GM20000 (cell line): Measurements from ENCODE around the gene TSPO.

Experiments used
- DNase-seq: peaks from one replicate; pipeline ENCODE4 v3.0.0; 2012; ENCODE audit warnings: low spot score
- TF ChIP-seq, protein P1 (sequence below): IDR thresholded peaks from 2 replicates; pipeline ENCODE4 v1.5.1; 2012; ENCODE audit warnings: mild to moderate bottlenecking, control low read depth; ENCODE audit errors: extremely low read depth, missing control alignments

The TSPO gene

DNA sequence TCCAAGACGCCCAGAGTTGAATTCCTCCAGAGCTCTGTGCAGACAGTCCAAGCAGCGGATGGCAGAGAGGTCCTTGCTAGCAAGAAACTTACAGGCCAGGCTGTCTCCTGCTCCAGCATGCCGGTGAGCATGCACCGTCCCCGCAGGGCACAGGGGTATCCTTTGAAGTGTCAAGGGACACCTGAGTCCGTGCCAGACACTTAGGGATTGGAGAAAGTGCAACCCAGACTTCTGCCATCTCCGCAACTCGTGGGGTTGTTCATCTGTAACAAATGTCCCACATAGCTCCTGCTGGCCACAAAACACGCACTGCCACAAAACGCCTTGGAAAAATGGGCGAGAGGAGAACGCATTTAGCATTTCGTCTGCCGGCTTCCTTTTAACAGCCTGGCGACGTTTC, 13.3 kb downstream of the TSPO start:
- no peak for DNase-seq
- TF ChIP-seq, protein P1, sequence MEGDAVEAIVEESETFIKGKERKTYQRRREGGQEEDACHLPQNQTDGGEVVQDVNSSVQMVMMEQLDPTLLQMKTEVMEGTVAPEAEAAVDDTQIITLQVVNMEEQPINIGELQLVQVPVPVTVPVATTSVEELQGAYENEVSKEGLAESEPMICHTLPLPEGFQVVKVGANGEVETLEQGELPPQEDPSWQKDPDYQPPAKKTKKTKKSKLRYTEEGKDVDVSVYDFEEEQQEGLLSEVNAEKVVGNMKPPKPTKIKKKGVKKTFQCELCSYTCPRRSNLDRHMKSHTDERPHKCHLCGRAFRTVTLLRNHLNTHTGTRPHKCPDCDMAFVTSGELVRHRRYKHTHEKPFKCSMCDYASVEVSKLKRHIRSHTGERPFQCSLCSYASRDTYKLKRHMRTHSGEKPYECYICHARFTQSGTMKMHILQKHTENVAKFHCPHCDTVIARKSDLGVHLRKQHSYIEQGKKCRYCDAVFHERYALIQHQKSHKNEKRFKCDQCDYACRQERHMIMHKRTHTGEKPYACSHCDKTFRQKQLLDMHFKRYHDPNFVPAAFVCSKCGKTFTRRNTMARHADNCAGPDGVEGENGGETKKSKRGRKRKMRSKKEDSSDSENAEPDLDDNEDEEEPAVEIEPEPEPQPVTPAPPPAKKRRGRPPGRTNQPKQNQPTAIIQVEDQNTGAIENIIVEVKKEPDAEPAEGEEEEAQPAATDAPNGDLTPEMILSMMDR, result no peak

DNA sequence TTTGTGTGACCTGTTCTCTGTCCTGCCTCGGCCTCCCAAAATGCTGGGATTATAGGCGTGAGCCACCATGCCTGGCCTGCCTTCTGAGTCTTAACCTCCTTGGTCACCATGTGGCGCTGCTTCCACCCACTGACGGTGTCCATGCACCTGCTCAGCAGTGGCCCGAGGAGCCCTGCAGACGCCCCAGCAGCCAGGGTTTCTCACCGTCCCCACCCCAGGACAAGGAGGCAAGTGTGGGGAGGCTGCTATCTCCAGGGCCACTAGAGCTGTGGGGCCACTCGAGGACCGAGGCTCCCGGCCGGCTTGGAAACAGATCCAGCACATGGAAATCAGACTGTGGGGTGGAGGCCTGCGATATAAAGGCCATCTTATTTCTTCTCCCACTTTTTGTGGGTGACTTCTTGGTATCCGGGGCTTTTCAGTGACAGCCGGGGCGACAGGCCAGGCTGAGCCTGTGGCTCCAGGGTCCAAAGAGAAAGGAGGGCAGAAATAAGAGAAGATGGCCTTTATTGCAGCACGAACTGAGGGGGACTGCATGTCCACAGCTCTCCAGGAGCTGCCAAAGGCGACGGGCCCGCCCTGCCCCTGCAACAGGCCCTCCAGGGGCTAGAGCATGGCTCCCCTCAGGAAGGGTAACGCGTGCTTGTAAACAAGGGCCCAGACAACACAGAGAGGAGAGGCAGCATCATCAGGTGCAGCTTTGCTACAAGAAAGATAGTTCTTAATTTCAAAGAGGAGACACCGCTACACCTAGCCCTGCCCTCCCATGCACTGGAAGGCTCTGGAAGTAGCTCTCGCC, 15.0 kb downstream of the TSPO start:
- no peak for DNase-seq
- TF ChIP-seq, protein P1, result no peak

DNA sequence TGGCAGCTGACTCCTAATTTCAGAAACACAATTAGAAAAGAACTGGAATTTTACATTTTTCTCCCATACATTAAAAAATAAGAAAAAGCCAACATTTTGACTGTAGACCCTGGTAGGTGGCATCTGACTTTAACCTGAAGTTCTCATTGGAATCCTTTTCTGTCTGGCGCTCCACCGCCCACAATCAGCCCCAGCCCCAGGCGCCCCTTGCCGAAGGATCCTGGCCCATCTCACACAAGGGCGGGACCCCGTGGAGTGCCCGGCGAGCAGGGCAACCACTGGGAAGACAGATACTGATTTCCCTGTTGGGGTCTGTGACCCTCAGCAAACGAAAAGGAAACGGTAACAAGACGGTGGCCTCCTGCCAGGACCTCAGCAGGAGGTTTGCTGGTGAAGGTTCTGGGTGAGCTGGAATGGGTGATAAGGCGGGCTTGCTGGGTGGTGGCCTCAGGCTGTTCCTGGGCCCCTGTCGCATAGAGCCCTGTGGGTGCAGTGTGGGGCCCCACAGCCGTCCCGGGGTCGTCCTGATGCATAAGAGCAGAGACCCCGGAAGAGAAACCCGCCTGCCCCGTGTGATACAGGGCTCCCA, 15.7 kb downstream of the TSPO start:
- TF ChIP-seq, protein P1, result no peak
- no peak for DNase-seq

DNA sequence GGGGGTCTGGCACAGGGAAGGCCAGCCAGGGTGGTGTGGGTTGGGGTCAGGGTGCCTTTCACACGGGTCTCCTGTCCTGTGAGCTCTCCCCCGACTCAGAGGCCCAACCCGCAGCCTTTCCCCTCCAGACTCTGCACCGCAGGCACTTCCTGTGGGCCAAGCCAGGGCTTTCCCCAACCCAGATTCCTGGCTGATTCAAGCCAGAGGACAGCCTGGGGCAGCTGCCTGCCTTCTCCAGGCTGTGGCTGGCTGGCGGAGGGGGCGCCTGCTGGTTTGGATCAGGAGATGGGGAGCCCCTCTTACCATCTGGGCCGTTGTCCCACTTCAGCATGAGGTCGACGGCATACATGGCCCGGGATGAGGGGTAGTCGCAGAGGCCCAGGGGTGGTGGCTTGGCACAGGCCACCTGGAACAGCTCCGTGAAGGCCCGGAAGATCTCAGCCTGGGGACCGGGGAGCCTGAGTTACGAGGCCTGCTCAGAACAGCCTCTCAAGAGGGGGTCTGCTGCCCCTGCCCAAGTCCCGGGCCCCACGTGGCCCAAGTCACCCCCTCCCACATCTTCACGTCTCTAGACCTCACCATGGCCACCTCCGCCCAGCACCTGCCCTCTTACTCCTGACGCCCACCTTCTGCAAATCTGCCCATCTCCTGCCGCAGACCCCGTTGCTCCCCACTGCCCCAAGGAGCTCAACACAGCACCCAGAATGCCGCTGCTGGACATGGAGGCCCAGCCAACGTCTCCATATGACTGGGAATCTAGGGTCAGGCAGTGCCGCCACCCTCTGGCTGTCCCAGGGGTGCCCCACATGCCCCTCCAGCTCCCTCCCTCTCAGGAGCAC, 17.3 kb downstream of the TSPO start:
- no peak for DNase-seq
- TF ChIP-seq, protein P1, result no peak

DNA sequence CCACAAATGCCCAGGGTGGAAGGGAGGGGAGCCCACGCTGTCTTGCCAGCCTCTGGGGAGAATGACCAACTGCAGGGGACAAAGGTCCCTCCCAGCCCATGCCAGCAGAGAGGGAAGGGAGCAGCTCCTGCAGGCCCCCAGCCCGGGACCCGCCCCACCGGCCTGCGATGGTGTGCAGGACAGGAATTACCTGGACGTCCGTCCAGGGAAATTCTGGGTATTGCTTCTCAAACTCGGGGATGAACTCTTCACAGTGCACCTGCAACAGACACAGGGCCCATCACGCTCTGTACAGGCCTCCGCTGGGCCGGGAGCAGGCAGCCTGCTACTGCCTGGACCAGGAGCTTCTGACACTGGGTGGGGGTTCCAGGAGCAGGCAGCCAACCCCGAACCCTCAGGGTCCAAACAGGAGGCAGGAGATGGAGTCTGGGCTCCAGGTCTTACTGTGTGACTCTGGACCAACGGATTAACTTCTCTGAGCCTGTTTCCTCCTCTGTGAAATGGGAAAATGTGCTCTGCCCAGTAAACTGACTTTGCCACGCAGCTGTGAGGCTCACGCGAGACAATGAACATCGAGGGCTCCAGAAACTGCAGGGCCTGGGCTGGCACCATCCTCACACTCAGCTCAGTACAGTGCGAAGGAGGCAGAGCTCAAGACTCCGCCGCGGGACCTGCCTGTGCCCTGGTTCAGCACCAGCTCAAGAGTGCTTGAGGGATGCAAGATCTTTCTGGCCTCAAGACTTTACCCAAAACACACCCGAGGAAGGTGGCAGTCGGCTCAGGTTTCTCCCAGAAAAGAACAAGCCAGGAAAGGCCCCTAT, 18.2 kb downstream of the TSPO start:
- no peak for DNase-seq

DNA sequence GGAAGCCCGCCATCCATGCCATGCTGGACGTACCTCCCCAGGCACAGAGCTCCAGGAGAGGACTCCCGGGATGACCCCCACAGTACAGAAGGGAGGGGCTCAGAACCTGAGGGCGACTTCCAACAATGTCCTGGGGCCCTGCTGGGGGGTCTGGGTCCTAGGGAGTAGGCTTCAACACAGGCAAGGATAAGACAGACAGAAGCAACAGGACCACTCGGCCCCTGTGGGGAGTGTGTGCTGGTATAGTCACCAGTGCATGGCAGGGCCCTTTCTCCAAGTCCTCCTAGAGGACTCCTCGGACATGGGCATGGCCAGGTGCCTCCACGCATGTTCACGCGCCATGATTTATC, 18.7 kb downstream of the TSPO start:
- TF ChIP-seq, protein P1, result no peak
- DNase-seq, result no peak

More for the DNA sequence above, 18.2 kb downstream of the TSPO start:
- TF ChIP-seq, protein P1, result no peak
